Esophagus squamous epithelium (tissue), 5 donors: ENCODE measurements around the gene UBE2L3. TPM values are rescaled to one million over a fixed set of nuclear protein-coding genes. Genes with fewer than 3 reads are reported as not detected.

Source experiments
- DNase-seq: peaks from one replicate; lab custom pipeline; 2025; lab: John Stamatoyannopoulos, UW
- H3K27ac ChIP-seq, 4 donors: fragments of 200-600 bp; sonication (generic); one replicate each; pipeline ENCODE4 v1.5.1; 2016 to 2019; ENCODE audit warnings: mild to moderate bottlenecking in 1 of 4
- H3K27me3 ChIP-seq, 4 donors: fragments of 200-600 bp; sonication (generic); 1 replicate in 3 of 4; 2 replicates in 1 of 4; pipeline versions ENCODE4 v1.5.1 to v1.6.0; 2017 to 2021; ENCODE audit warnings: antibody characterized with exemption in 1 of 4
- H3K36me3 ChIP-seq, 3 donors: fragments of 200-600 bp; sonication (generic); one replicate each; pipeline ENCODE4 v1.5.1; 2016 to 2019
- H3K4me1 ChIP-seq, 3 donors: fragments of 200-600 bp; sonication (generic); one replicate each; pipeline ENCODE4 v1.5.1; 2017 to 2019
- H3K4me3 ChIP-seq, 4 donors: fragments of 200-600 bp; sonication (generic); 1 replicate in 3 of 4; 2 replicates in 1 of 4; pipeline ENCODE4 v1.5.1; 2016 to 2019; ENCODE audit warnings: mild to moderate bottlenecking in 2 of 4, moderate library complexity in 1 of 4
- H3K9me3 ChIP-seq, 3 donors: fragments of 200-600 bp; sonication (generic); one replicate each; pipeline ENCODE4 v1.5.1; 2016 to 2019
- POLR2A ChIP-seq, 4 donors: fragments of 450-650 bp; IDR thresholded peaks; one replicate each; pipeline ENCODE4 v1.6.1; 2017; ENCODE audit warnings: antibody characterized with exemption in 4 of 4, mild to moderate bottlenecking in 4 of 4, moderate library complexity in 3 of 4
- WGBS, 2 donors: methylation state at CpG; one replicate each; pipeline ENCODE4 v1.1.5; 2018; 5-methylcytosine and 5-hydroxymethylcytosine counted together
- intact Hi-C: fragments of 100-400 bp; cut with DNase I; formaldehyde crosslinking; loops from one replicate; pipeline ENCODE4 v1.15.0; 2022
- total RNA-seq, 4 donors: library from RNA; depleted of rRNA; stranded (reverse); fragments of >200 nt; gene quantifications; one replicate each; pipeline ENCODE4 v1.1.0, GENCODE V29; 2016
- TF ChIP-seq, protein P1 (sequence below), 6 experiments: fragments of 450-650 bp in 4 of 6; fragments of 200-600 bp in 2 of 6; sonication (generic) in 2 of 6; IDR thresholded peaks; one replicate each; pipeline ENCODE4 v1.5.1; 2016 to 2019; ENCODE audit warnings: antibody characterized with exemption in 6 of 6, mild to moderate bottlenecking in 4 of 6, moderate library complexity in 4 of 6
- donor health status: DM: yes; HTN: yes; CAD: no.

The UBE2L3 gene
- total RNA-seq, 4 donors from 2014 or later, result 34.7 to 53.8 (median 44.7) TPM

DNA sequence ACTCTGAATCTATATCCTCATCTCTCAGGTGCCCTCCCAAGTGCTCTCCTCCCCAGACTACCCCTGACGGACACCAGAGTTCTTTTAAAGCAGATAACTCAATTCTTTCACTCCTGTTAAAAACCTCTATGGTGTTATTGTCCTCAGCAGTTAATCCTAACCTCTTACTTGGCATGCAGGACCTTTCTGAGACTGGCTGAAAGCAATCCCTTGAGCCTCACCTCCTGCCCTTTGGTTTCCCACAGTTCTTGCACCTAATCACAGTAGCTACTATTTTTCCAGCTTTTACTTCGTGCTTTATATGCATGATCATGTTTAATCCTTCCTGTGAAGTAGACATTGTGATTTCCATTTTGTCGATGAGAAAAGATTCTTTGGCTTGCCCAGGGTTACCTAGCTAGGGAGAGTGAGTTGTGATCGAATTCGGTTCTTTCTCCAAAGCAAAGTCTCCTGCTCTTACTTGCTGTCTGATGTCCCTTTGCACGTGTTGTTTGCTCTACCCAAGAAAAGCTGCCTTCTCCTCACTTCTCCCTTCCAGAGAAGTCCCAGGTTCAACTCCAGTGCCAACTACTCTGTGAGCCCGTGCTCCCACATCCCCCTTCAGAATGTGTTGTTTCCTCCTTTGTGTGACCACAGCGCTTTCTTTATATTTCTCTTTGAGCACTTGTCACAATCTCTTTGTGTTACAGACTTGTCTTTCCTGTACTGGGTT lies 2.1 kb downstream of the UBE2L3 start:
- DNase-seq, result no peak
- TF ChIP-seq, protein P1, sequence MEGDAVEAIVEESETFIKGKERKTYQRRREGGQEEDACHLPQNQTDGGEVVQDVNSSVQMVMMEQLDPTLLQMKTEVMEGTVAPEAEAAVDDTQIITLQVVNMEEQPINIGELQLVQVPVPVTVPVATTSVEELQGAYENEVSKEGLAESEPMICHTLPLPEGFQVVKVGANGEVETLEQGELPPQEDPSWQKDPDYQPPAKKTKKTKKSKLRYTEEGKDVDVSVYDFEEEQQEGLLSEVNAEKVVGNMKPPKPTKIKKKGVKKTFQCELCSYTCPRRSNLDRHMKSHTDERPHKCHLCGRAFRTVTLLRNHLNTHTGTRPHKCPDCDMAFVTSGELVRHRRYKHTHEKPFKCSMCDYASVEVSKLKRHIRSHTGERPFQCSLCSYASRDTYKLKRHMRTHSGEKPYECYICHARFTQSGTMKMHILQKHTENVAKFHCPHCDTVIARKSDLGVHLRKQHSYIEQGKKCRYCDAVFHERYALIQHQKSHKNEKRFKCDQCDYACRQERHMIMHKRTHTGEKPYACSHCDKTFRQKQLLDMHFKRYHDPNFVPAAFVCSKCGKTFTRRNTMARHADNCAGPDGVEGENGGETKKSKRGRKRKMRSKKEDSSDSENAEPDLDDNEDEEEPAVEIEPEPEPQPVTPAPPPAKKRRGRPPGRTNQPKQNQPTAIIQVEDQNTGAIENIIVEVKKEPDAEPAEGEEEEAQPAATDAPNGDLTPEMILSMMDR (IDR thresholded peaks at IDR 0.05), result no peak
- no peak for TF ChIP-seq POLR2A (IDR thresholded peaks at IDR 0.05)
- H3K27me3 ChIP-seq, result no peaks in the 10 kb centered on the region
- H3K4me1 ChIP-seq, result peaks cover 47 to 68% (median 55%) of the 10 kb centered on the region in 3 donors
- intact Hi-C loops, result no loop called here
- peaks cover 0 to 3% (median 0%) of the 10 kb centered on the region in 3 donors for H3K36me3 ChIP-seq
- peak overlapping the region in 2 of 4 donors; percentile 68 to 82 for H3K4me3 ChIP-seq
- 48 to 49% methylated on average over 8 of the region's 8 CpGs for WGBS, 2 donors
- no peaks in the 10 kb centered on the region for H3K9me3 ChIP-seq
- peak overlapping the region in 2 of 4 donors; percentile 94 to 97 for H3K27ac ChIP-seq

- TF ChIP-seq, protein P1 (IDR thresholded peaks at IDR 0.05), result no peak
- peaks cover 0 to 3% (median 0%) of the 10 kb centered on the region in 3 donors for H3K36me3 ChIP-seq
- intact Hi-C loops, result no loop called here
- H3K4me3 ChIP-seq, result no peak overlapping the region
- no peaks in the 10 kb centered on the region for H3K9me3 ChIP-seq
- no peak for DNase-seq
- H3K27ac ChIP-seq, result no peak overlapping the region
- peaks cover 50 to 74% (median 58%) of the 10 kb centered on the region in 3 donors for H3K4me1 ChIP-seq
- H3K27me3 ChIP-seq, result no peaks in the 10 kb centered on the region
- whole genome bisulfite sequencing, 2 donors, result 44 to 47% methylated on average over 4 of the region's 4 CpGs
Measured at GRCh38 chr22:21570398-21570797, 2.9 kb downstream of the UBE2L3 start.

DNA sequence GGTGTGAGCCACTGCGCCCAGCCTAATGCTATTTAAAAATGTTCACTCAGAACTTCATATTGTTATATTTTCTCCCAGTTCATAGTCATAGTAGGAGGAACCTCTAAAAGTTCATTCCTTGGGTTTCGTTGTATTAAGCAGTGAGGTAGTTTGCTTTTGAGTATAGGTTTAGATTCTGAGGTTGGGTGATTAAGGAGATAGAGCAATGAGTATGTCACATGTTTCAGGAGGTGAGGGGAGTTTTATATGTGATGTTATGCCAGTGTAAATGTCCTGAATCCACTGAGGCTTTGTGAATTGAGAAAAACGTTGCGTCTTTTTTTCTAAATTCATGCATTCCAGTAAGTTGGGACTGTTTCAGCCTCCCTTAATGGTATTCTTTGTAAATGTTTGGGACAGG lies 4.2 kb downstream of the UBE2L3 start:
- Histone ChIP-seq H3K4me1 (peaks cover 50 to 81% (median 58%) of the 10 kb centered on the region in 3 donors), H3K9me3 (no peaks in the 10 kb centered on the region), H3K27me3 (no peaks in the 10 kb centered on the region), H3K36me3 (peaks cover 0 to 3% (median 0%) of the 10 kb centered on the region in 3 donors), H3K4me3 (no peak overlapping the region), H3K27ac (no peak overlapping the region)
- no peak for DNase-seq
- TF ChIP-seq POLR2A (IDR thresholded peaks at IDR 0.05), result no peak
- intact Hi-C loops, result no loop called here
- 80 to 84% methylated on average over 4 of the region's 4 CpGs for WGBS, 2 donors

DNA sequence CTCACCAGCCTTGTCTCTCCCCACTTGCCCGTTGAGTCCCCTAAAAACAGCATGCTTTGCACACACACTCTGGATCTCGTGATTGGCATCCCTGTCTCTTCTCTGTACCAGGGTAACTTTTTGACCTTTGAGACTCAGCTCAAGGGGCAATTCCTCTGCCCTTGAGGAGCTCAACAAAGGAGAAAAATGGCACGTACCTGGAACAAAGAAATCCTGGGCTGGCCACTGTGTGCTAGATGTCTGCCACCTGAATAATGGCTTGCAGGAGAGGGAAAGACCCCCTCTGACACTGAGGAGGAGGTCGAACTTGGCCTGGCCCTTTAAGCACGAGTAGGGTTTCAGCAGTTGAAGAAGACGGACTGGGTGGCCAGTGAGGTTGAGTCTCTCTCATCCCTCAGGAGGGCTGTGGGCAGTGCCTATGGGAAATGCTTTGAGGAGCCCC lies 5.8 kb downstream of the UBE2L3 start:
- Histone ChIP-seq H3K36me3 (peaks cover 0 to 3% (median 0%) of the 10 kb centered on the region in 3 donors), H3K9me3 (no peaks in the 10 kb centered on the region), H3K4me3 (no peak overlapping the region), H3K27ac (no peak overlapping the region), H3K27me3 (no peaks in the 10 kb centered on the region), H3K4me1 (peaks cover 51 to 93% (median 59%) of the 10 kb centered on the region in 3 donors)
- intact Hi-C loops, result no loop called here
- DNase-seq, result no peak
- 63 to 72% methylated on average over 6 of the region's 6 CpGs for WGBS, 2 donors
- TF ChIP-seq, protein P1 (IDR thresholded peaks at IDR 0.05), result no peak
- no peak for TF ChIP-seq POLR2A (IDR thresholded peaks at IDR 0.05)

DNA sequence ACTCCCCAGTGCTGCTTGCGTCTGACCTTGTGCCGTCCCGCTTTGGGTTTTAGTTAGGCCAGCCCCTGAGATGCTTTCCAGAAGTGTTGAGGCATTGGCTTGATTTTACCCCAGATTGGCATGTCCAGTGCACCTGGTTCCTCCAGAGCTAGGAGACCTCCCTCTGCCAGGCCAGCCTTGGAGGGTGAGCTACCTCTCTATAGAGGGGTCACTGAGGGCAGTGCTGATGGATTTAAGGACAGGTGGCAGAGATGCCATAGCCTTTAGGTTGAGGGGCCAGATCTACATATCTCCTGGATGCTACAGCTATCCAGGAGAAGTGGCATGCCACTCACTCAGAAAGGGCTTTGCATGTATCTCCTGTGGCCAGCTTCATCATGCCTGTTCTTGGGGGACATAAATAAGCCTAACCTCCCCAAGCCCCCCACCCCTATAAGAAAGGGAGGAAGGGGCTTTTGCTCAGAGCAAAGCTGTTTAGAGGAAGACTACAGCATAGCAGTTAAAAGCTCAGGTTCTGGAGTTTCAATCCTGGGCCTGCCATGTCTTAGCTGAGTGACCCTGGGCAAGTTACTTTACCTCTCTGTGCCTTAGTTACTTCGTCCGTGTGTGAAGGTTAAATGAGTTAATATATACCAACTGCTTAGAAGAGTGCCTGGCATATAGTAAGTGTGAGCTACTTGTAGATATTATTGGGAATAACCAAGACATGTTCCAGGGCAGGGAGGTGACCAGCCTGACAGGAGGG lies 6.4 kb downstream of the UBE2L3 start:
- intact Hi-C loops, result no loop called here
- Histone ChIP-seq H3K27me3 (no peaks in the 10 kb centered on the region), H3K4me3 (no peak overlapping the region), H3K36me3 (peaks cover 0 to 3% (median 0%) of the 10 kb centered on the region in 3 donors), H3K27ac (no peak overlapping the region), H3K4me1 (peaks cover 49 to 93% (median 55%) of the 10 kb centered on the region in 3 donors), H3K9me3 (no peaks in the 10 kb centered on the region)
- TF ChIP-seq POLR2A (IDR thresholded peaks at IDR 0.05), result no peak
- TF ChIP-seq, protein P1 (IDR thresholded peaks at IDR 0.05), result no peak
- no peak for DNase-seq
- WGBS, 2 donors, result 44 to 76% methylated on average over 2 to 5 of the region's 5 CpGs
